Measurements from ENCODE around the gene ADAM10. TPM values are rescaled to one million over a fixed set of nuclear protein-coding genes. Genes with fewer than 3 reads are reported as not detected.

ADAM10 gene
- total RNA-seq, 1 experiment from 2014 or later: 91.3 TPM

DNA sequence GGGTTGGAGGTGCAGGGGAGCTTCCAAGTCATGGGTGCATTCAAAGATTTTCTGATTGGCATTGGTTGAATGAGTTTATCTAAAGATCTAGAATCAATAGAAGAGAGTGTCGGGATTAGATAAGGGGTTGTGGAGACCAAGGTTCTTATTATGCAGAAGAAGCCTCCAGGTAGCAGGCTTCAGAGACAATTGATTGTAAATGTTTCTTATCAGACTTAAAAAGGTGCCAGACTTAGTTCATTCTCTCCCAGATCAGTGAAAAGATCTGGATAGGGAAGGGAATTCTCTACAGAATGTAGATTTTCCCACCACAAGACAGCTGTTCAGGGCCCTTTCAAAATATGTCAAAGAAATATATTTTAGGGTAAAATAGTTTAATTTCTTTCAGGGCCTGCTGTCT, 188.2 kb downstream of the ADAM10 start:
- H3K9me3 ChIP-seq (ENCODE audit: low read length): no peaks in the 10 kb centered on the region
- no peak overlapping the region for H3K27ac ChIP-seq (ENCODE audit: low read length)
- ATAC-seq (no peak), DNase-seq (no peak)
- BruUV-seq (replicated peaks): no TSS peak
- H3K79me2 ChIP-seq (ENCODE audit: low read length): no peaks in the 10 kb centered on the region
- no peaks in the 10 kb centered on the region for H3K9me2 ChIP-seq (replicated peaks; ENCODE audit: low read length)
- TF ChIP-seq EZH2 (IDR thresholded peaks at IDR 0.05; ENCODE audit: low read length, unreplicated experiment): no peak
- TF ChIP-seq, protein P1, sequence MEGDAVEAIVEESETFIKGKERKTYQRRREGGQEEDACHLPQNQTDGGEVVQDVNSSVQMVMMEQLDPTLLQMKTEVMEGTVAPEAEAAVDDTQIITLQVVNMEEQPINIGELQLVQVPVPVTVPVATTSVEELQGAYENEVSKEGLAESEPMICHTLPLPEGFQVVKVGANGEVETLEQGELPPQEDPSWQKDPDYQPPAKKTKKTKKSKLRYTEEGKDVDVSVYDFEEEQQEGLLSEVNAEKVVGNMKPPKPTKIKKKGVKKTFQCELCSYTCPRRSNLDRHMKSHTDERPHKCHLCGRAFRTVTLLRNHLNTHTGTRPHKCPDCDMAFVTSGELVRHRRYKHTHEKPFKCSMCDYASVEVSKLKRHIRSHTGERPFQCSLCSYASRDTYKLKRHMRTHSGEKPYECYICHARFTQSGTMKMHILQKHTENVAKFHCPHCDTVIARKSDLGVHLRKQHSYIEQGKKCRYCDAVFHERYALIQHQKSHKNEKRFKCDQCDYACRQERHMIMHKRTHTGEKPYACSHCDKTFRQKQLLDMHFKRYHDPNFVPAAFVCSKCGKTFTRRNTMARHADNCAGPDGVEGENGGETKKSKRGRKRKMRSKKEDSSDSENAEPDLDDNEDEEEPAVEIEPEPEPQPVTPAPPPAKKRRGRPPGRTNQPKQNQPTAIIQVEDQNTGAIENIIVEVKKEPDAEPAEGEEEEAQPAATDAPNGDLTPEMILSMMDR (conservative IDR thresholded peaks at IDR 0.05; ENCODE audit: low read depth, low read length): no peak
- no peak for TF ChIP-seq EZH2phosphoT487 (IDR thresholded peaks at IDR 0.05; ENCODE audit: borderline replicate concordance, low read length)
- ChIA-PET POLR2A (ENCODE audit: unreplicated experiment) (no interaction called here), CTCF (no interaction called here)
- no peaks in the 10 kb centered on the region for H3K36me3 ChIP-seq (ENCODE audit: low read depth, low read length)
- no peaks in the 10 kb centered on the region for H3F3A ChIP-seq (ENCODE audit: low read length, unreplicated experiment)
- intact Hi-C loops (cut with micrococcal nuclease): no loop called here
- H3K27me3 ChIP-seq (ENCODE audit: low read length): no peaks in the 10 kb centered on the region
- no peak overlapping the region for H3K9ac ChIP-seq (ENCODE audit: low read length)
- H3K4me3 ChIP-seq (ENCODE audit: low read length): no peak overlapping the region
- H4K20me1 ChIP-seq (ENCODE audit: low read length): no peaks in the 10 kb centered on the region
- H3K4me2 ChIP-seq (ENCODE audit: low read length): no peak overlapping the region
- H2AFZ ChIP-seq (ENCODE audit: low read length): no peak overlapping the region
- no peaks in the 10 kb centered on the region for H3K4me1 ChIP-seq (ENCODE audit: insufficient read depth, low read length)

GRCh38 chr15:58559904-58560588, 189.5 kb downstream of the ADAM10 start:
- TF ChIP-seq EZH2 (IDR thresholded peaks at IDR 0.05; ENCODE audit: low read length, unreplicated experiment) (no peak), EZH2phosphoT487 (IDR thresholded peaks at IDR 0.05; ENCODE audit: borderline replicate concordance, low read length) (no peak)
- TF ChIP-seq, protein P1 (conservative IDR thresholded peaks at IDR 0.05; ENCODE audit: low read depth, low read length): no peak
- no peaks in the 10 kb centered on the region for H3K9me3 ChIP-seq (ENCODE audit: low read length)
- no peak overlapping the region for H3K27ac ChIP-seq (ENCODE audit: low read length)
- H3K9ac ChIP-seq (ENCODE audit: low read length): no peak overlapping the region
- CTCF ChIA-PET: no interaction called here
- no peak overlapping the region for H2AFZ ChIP-seq (ENCODE audit: low read length)
- intact Hi-C loops (cut with micrococcal nuclease): no loop called here
- no TSS peak for BruUV-seq (replicated peaks)
- ATAC-seq: no peak
- H3K4me1 ChIP-seq (ENCODE audit: insufficient read depth, low read length): no peaks in the 10 kb centered on the region
- H3K9me2 ChIP-seq (replicated peaks; ENCODE audit: low read length): no peaks in the 10 kb centered on the region
- H3K4me2 ChIP-seq (ENCODE audit: low read length): no peak overlapping the region
- no peak for DNase-seq
- no peaks in the 10 kb centered on the region for H4K20me1 ChIP-seq (ENCODE audit: low read length)
- H3K36me3 ChIP-seq (ENCODE audit: low read depth, low read length): no peaks in the 10 kb centered on the region
- no peak overlapping the region for H3K4me3 ChIP-seq (ENCODE audit: low read length)
- H3K79me2 ChIP-seq (ENCODE audit: low read length): no peaks in the 10 kb centered on the region
- no peaks in the 10 kb centered on the region for H3F3A ChIP-seq (ENCODE audit: low read length, unreplicated experiment)
- POLR2A ChIA-PET (ENCODE audit: unreplicated experiment): no interaction called here
- no peaks in the 10 kb centered on the region for H3K27me3 ChIP-seq (ENCODE audit: low read length)

DNA sequence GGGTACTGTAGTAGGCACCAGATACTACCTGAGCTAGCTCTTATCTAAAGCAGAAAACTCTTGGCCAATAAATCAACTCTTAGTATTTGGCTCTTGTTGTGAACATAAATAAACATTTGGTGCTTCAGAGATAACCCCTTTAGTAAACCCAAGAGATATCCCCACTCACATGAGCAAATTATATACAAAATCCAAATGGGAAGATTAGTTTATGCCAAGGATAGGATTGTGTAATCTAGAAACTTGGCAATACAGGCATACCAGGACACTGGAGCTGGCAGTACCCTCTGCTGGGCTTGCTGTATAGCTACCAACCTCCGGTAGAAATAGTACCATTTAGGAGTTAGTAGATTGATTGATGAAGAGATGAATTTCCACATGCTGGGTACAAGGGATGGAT, 190.7 kb downstream of the ADAM10 start:
- ATAC-seq: no peak

More for the DNA sequence above, 190.7 kb downstream of the ADAM10 start:
- Histone ChIP-seq H3K9me2 (replicated peaks; ENCODE audit: low read length) (no peaks in the 10 kb centered on the region), H3F3A (ENCODE audit: low read length, unreplicated experiment) (no peaks in the 10 kb centered on the region), H2AFZ (ENCODE audit: low read length) (no peak overlapping the region), H3K27me3 (ENCODE audit: low read length) (no peaks in the 10 kb centered on the region), H3K36me3 (ENCODE audit: low read depth, low read length) (no peaks in the 10 kb centered on the region), H3K9ac (ENCODE audit: low read length) (no peak overlapping the region), H3K4me1 (ENCODE audit: insufficient read depth, low read length) (no peaks in the 10 kb centered on the region), H4K20me1 (ENCODE audit: low read length) (no peaks in the 10 kb centered on the region), H3K79me2 (ENCODE audit: low read length) (no peaks in the 10 kb centered on the region), H3K9me3 (ENCODE audit: low read length) (no peaks in the 10 kb centered on the region), H3K27ac (ENCODE audit: low read length) (no peak overlapping the region), H3K4me2 (ENCODE audit: low read length) (no peak overlapping the region), H3K4me3 (ENCODE audit: low read length) (no peak overlapping the region)
- BruUV-seq (replicated peaks): no TSS peak
- no peak for TF ChIP-seq EZH2 (IDR thresholded peaks at IDR 0.05; ENCODE audit: low read length, unreplicated experiment)
- TF ChIP-seq EZH2phosphoT487 (IDR thresholded peaks at IDR 0.05; ENCODE audit: borderline replicate concordance, low read length): no peak
- ChIA-PET CTCF (no interaction called here), POLR2A (ENCODE audit: unreplicated experiment) (no interaction called here)
- intact Hi-C loops (cut with micrococcal nuclease): no loop called here
- DNase-seq: no peak

All from PC-3 (cell line).